ENCODE data around the gene VOPP1. TPM values are rescaled to one million over a fixed set of nuclear protein-coding genes. Genes with fewer than 3 reads are reported as not detected.

The VOPP1 gene
- total and polyA plus RNA-seq, 10 of the 15 experiments (the other 5 are each of a cell fraction or from before 2014, with no cell fraction given): 32.8 to 206 (median 129) TPM

DNA sequence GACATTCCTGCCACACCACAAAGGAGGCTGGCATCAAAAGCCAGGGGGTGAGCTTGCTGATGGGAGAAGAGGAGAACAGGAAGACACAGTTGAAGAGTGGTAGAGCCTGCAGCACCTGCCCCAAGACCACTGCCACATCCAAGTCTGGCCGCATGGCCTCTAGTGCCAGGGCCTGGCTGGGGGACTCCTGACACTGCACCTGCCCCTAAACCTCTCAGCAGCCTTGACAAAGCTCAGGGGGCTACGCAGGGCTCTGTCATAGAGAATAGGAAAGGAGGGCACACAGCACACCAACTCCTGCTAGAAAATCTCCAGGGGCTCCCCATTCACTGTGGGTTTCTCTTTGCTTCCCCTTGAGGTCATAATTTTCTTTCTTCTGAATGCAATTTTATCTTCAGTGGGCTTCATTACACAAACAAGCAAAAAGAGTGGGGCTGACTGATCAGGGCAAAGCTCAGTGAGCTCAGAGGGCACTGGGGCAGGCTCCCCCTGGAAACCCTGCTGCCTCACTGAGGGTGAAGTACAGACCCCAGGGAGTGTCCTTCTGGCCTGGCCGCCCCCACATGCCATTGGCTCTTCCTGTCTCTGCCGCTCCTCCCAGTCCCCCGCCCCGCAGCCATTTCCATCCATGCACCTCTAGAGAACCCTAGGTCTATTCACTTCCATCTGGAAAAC, 37.2 kb downstream of the VOPP1 start:
- peaks cover 87% of the 10 kb centered on the region for H3K79me2 ChIP-seq (ENCODE audit: control insufficient read depth, insufficient read depth, low read length)
- TF ChIP-seq POLR2A (IDR thresholded peaks at IDR 0.05; ENCODE audit: low read depth, low read length) (peak; percentile 72), EGR1 (IDR thresholded peaks at IDR 0.05; ENCODE audit: borderline replicate concordance in 1 of 2, low read depth in 2 of 2, low read length in 2 of 2) (peak in 1 of 2 experiments; percentile 85; a peak in 2 of 3 replicates), CHD1 (IDR thresholded peaks at IDR 0.05; ENCODE audit: low read depth, low read length) (no peak), ZNF217 (IDR thresholded peaks at IDR 0.05) (no peak; the same call in 1 of the 2 replicates), NFYB (IDR thresholded peaks at IDR 0.05; ENCODE audit: insufficient read depth, low read depth, low read length) (peak; percentile 66; the same call in 1 of the 2 replicates), TAF1 (IDR thresholded peaks at IDR 0.05; ENCODE audit: borderline replicate concordance, low read depth, low read length) (peak; percentile 70), SREBF1 (IDR thresholded peaks at IDR 0.05; ENCODE audit: low read length) (no peak), ATF7 (IDR thresholded peaks at IDR 0.05; ENCODE audit: low read depth) (peak; percentile 23; the same call in 1 of the 2 replicates), TCF12 (IDR thresholded peaks at IDR 0.05; ENCODE audit: low read depth, low read length) (0 out of 2 replicates have a peak, but pooled peaks have one; percentile 32), IKZF1 (conservative IDR thresholded peaks at IDR 0.05) (peak; percentile 10; the same call in 1 of the 2 replicates), BRCA1 (IDR thresholded peaks at IDR 0.05; ENCODE audit: low read depth, low read length) (no peak), CHD4 (IDR thresholded peaks at IDR 0.05) (0 out of 2 replicates have a peak, but pooled peaks have one; percentile 62), SMAD5 (IDR thresholded peaks at IDR 0.05; ENCODE audit: low read depth) (peak; percentile 64), YY1 (IDR thresholded peaks at IDR 0.05; ENCODE audit: low read depth, low read length) (peak; percentile 81), POU2F2 (IDR thresholded peaks at IDR 0.05; ENCODE audit: borderline replicate concordance, low read depth, low read length) (peak; percentile 31; the same call in 1 of the 3 replicates), NR2F1 (conservative IDR thresholded peaks at IDR 0.05) (peak; percentile 50), POLR2AphosphoS5 (IDR thresholded peaks at IDR 0.05; ENCODE audit: low read length) (peak; percentile 83)
- TF ChIP-seq, protein P1, sequence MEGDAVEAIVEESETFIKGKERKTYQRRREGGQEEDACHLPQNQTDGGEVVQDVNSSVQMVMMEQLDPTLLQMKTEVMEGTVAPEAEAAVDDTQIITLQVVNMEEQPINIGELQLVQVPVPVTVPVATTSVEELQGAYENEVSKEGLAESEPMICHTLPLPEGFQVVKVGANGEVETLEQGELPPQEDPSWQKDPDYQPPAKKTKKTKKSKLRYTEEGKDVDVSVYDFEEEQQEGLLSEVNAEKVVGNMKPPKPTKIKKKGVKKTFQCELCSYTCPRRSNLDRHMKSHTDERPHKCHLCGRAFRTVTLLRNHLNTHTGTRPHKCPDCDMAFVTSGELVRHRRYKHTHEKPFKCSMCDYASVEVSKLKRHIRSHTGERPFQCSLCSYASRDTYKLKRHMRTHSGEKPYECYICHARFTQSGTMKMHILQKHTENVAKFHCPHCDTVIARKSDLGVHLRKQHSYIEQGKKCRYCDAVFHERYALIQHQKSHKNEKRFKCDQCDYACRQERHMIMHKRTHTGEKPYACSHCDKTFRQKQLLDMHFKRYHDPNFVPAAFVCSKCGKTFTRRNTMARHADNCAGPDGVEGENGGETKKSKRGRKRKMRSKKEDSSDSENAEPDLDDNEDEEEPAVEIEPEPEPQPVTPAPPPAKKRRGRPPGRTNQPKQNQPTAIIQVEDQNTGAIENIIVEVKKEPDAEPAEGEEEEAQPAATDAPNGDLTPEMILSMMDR (IDR thresholded peaks at IDR 0.05 in 2 of 3, conservative IDR thresholded peaks at IDR 0.05 in 1 of 3; ENCODE audit: control insufficient read depth in 2 of 3, extremely low read depth in 1 of 3, insufficient read depth in 1 of 3, low read depth in 3 of 3, low read length in 3 of 3): peak in 1 of 3 experiments; percentile 12; a peak in 1 of 6 replicates
- TF ChIP-seq, protein P2, sequence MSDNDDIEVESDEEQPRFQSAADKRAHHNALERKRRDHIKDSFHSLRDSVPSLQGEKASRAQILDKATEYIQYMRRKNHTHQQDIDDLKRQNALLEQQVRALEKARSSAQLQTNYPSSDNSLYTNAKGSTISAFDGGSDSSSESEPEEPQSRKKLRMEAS (IDR thresholded peaks at IDR 0.05; ENCODE audit: low read depth, low read length): no peak
- TF ChIP-seq, protein P3, sequence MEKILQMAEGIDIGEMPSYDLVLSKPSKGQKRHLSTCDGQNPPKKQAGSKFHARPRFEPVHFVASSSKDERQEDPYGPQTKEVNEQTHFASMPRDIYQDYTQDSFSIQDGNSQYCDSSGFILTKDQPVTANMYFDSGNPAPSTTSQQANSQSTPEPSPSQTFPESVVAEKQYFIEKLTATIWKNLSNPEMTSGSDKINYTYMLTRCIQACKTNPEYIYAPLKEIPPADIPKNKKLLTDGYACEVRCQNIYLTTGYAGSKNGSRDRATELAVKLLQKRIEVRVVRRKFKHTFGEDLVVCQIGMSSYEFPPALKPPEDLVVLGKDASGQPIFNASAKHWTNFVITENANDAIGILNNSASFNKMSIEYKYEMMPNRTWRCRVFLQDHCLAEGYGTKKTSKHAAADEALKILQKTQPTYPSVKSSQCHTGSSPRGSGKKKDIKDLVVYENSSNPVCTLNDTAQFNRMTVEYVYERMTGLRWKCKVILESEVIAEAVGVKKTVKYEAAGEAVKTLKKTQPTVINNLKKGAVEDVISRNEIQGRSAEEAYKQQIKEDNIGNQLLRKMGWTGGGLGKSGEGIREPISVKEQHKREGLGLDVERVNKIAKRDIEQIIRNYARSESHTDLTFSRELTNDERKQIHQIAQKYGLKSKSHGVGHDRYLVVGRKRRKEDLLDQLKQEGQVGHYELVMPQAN (conservative IDR thresholded peaks at IDR 0.05): 0 out of 2 replicates have a peak, but pooled peaks have one; percentile 12

More for the DNA sequence above, 37.2 kb downstream of the VOPP1 start:
- Histone ChIP-seq H3K9ac (ENCODE audit: control insufficient read depth, insufficient read depth, low read length) (peak overlapping the region; percentile 89), H3K4me1 (ENCODE audit: control insufficient read depth, insufficient read depth, low read length) (peaks cover 84% of the 10 kb centered on the region), H4K20me1 (ENCODE audit: control insufficient read depth, insufficient read depth) (no peaks in the 10 kb centered on the region), H3K4me2 (ENCODE audit: control insufficient read depth, insufficient read depth) (peak overlapping the region; percentile 76), H3K9me3 (replicated peaks; ENCODE audit: control insufficient read depth, insufficient read depth, low read length) (no peaks in the 10 kb centered on the region), H3K4me3 (peak overlapping the region; percentile 78), H2AFZ (ENCODE audit: control insufficient read depth, low read depth, low read length) (no peak overlapping the region), H3K36me3 (ENCODE audit: control insufficient read depth in 2 of 2, insufficient read depth in 2 of 2, low read length in 1 of 2) (peaks cover 0 to 12% of the 10 kb centered on the region in 2 experiments; a peak in 3 of 4 replicates), H3K27me3 (replicated peaks in 1 of 2; ENCODE audit: control insufficient read depth in 2 of 2, insufficient read depth in 2 of 2, low read length in 1 of 2) (no peaks in the 10 kb centered on the region), H3K27ac (ENCODE audit: control insufficient read depth, insufficient read depth) (peak overlapping the region; percentile 98)
- intact Hi-C loops (cut with micrococcal nuclease; ENCODE audit: unreplicated experiment) (loop anchor here (1.0 to 5.0 kb wide), 7 partner anchors 13 to 517 kb away; partner anchors contain the start of genes CCT6A, LANCL2 and PSPH), in situ Hi-C loops (cut with MboI) (no loop called here)
- ChIA-PET POLR2A (interaction anchor here (0.7 to 12.5 kb wide), 14 partner anchors 9 to 516 kb away, joined by 3 to 156 read pairs (median 12); partner anchors contain the start of genes CCT6A, PSPH and VOPP1), RAD21 (ENCODE audit: unreplicated experiment) (interaction anchor here (0.9 to 12.4 kb wide), 12 partner anchors 11 to 226 kb away, joined by 3 to 245 read pairs (median 20); partner anchors contain the start of gene VOPP1), CTCF (interaction anchor here (0.6 to 10.5 kb wide), 14 partner anchors 11 to 229 kb away, joined by 3 to 87 read pairs (median 6); no protein-coding TSS in a partner anchor), SMC1A (ENCODE audit: uncharacterized antibody, unreplicated experiment) (interaction anchor here (0.9 to 15.0 kb wide), 17 partner anchors 9 to 255 kb away, joined by 3 to 354 read pairs (median 5); partner anchors contain the start of gene VOPP1)
- DNase-seq (ENCODE audit: low read depth, low spot score): no peak
- no peak for FAIRE-seq
- TSS peak; percentile 51 for BruUV-seq (replicated peaks)
- peak; percentile 42 for ATAC-seq
- WGBS (ENCODE audit: insufficient coverage, insufficient replicate concordance, low lambda C conversion rate, missing lambda C conversion rate): 2% methylated on average over 5 of the region's 6 CpGs
